Skeletal muscle satellite cell (primary cell): ENCODE results near the gene C16orf92.

Source experiments
- H3K27me3 ChIP-seq: 2 replicates; pipeline ENCODE4 v1.7.0; 2013; ENCODE audit warnings: low read length; ENCODE audit not compliant: control insufficient read depth, insufficient read depth
- H3K36me3 ChIP-seq: 2 replicates; pipeline ENCODE4 v1.7.0; 2013; ENCODE audit warnings: mild to moderate bottlenecking, control low read depth, low read length; ENCODE audit not compliant: insufficient read depth
- H3K4me1 ChIP-seq: 2 replicates; pipeline ENCODE4 v1.7.0; 2013; ENCODE audit warnings: low read length; ENCODE audit not compliant: control insufficient read depth, insufficient read depth
- H3K4me2 ChIP-seq: 2 replicates; pipeline ENCODE4 v1.7.0; 2013; ENCODE audit warnings: mild to moderate bottlenecking, low read length
- H3K4me3 ChIP-seq: 2 replicates; pipeline ENCODE4 v1.7.0; 2013; ENCODE audit warnings: low read length
- H3K9ac ChIP-seq: 2 replicates; pipeline ENCODE4 v1.7.0; 2013; ENCODE audit warnings: mild to moderate bottlenecking, low read depth, low read length, moderate library complexity
- H3K9me3 ChIP-seq: replicated peaks from 2 replicates; pipeline ENCODE4 v1.7.0; 2013; ENCODE audit warnings: mild to moderate bottlenecking, control low read depth, low read length

Gene C16orf92

GRCh38 chr16:30054959-30055553 lies 32.1 kb downstream of the C16orf92 start:
- no peaks in the 10 kb centered on the region for H3K27me3 ChIP-seq
- peak overlapping the region; percentile 99 for H3K4me2 ChIP-seq
- no peak overlapping the region for H3K4me3 ChIP-seq
- H3K9me3 ChIP-seq: no peaks in the 10 kb centered on the region
- no peak overlapping the region for H3K9ac ChIP-seq
- H3K4me1 ChIP-seq: peaks cover 18% of the 10 kb centered on the region
- peaks cover 6% of the 10 kb centered on the region for H3K36me3 ChIP-seq

- Histone ChIP-seq H3K4me1 (peaks cover 15% of the 10 kb centered on the region), H3K4me2 (no peak overlapping the region), H3K36me3 (peaks cover 3% of the 10 kb centered on the region), H3K9ac (no peak overlapping the region), H3K27me3 (no peaks in the 10 kb centered on the region), H3K9me3 (no peaks in the 10 kb centered on the region), H3K4me3 (no peak overlapping the region)
Measured at GRCh38 chr16:30060346-30060745, 37.3 kb downstream of the C16orf92 start.

- no peaks in the 10 kb centered on the region for H3K27me3 ChIP-seq
- peaks cover 3% of the 10 kb centered on the region for H3K36me3 ChIP-seq
- no peak overlapping the region for H3K9ac ChIP-seq
- no peak overlapping the region for H3K4me3 ChIP-seq
- H3K4me2 ChIP-seq: no peak overlapping the region
- no peaks in the 10 kb centered on the region for H3K9me3 ChIP-seq
- peaks cover 15% of the 10 kb centered on the region for H3K4me1 ChIP-seq
Measured at GRCh38 chr16:30060836-30061554, 38.0 kb downstream of the C16orf92 start.

GRCh38 chr16:30063278-30063892 lies 40.4 kb downstream of the C16orf92 start:
- Histone ChIP-seq H3K9ac (peak overlapping the region; percentile 89), H3K4me1 (peaks cover 28% of the 10 kb centered on the region)

GRCh38 chr16:30063893-30064728 lies 41.1 kb downstream of the C16orf92 start:
- H3K4me3 ChIP-seq: peak overlapping the region; percentile 76
- peak overlapping the region; percentile 92 for H3K4me2 ChIP-seq
- no peaks in the 10 kb centered on the region for H3K27me3 ChIP-seq
- H3K36me3 ChIP-seq: peaks cover 33% of the 10 kb centered on the region
- H3K9ac ChIP-seq: peak overlapping the region; percentile 89
- no peaks in the 10 kb centered on the region for H3K9me3 ChIP-seq
- H3K4me1 ChIP-seq: peaks cover 35% of the 10 kb centered on the region

More at GRCh38 chr16:30063278-30063892, 40.4 kb downstream of the C16orf92 start:
- peak overlapping the region; percentile 76 for H3K4me3 ChIP-seq
- peak overlapping the region; percentile 92 for H3K4me2 ChIP-seq
- no peaks in the 10 kb centered on the region for H3K27me3 ChIP-seq
- peaks cover 26% of the 10 kb centered on the region for H3K36me3 ChIP-seq
- no peaks in the 10 kb centered on the region for H3K9me3 ChIP-seq

- Histone ChIP-seq H3K9ac (peak overlapping the region; percentile 89), H3K4me1 (peaks cover 42% of the 10 kb centered on the region), H3K9me3 (no peaks in the 10 kb centered on the region), H3K36me3 (peaks cover 39% of the 10 kb centered on the region), H3K4me3 (peak overlapping the region; percentile 76), H3K4me2 (peak overlapping the region; percentile 92), H3K27me3 (no peaks in the 10 kb centered on the region)
Measured at GRCh38 chr16:30064729-30065101, 41.7 kb downstream of the C16orf92 start.

GRCh38 chr16:30065102-30065942 lies 42.3 kb downstream of the C16orf92 start, which contains the start of gene ALDOA:
Gene ALDOA (plus strand): TSS chr16:30065760. CDS start chr16:30066898, 1,138 bp downstream.
- Histone ChIP-seq H3K36me3 (peaks cover 45% of the 10 kb centered on the region), H3K9me3 (no peaks in the 10 kb centered on the region), H3K4me2 (peak within 1 kb of the TSS; percentile 99), H3K9ac (peak within 1 kb of the TSS; percentile 94), H3K4me1 (peaks cover 48% of the 10 kb centered on the region), H3K4me3 (peak within 1 kb of the TSS; percentile 93), H3K27me3 (no peaks in the 10 kb centered on the region)

GRCh38 chr16:30065943-30066760 lies 43.2 kb downstream of the C16orf92 start:
- Histone ChIP-seq H3K4me1 (peaks cover 50% of the 10 kb centered on the region), H3K4me2 (peak overlapping the region; percentile 99), H3K4me3 (peak overlapping the region; percentile 93), H3K9ac (peak overlapping the region; percentile 94), H3K36me3 (peaks cover 53% of the 10 kb centered on the region), H3K27me3 (no peaks in the 10 kb centered on the region), H3K9me3 (no peaks in the 10 kb centered on the region)

GRCh38 chr16:30066761-30067583 lies 44.0 kb downstream of the C16orf92 start:
- peaks cover 50% of the 10 kb centered on the region for H3K4me1 ChIP-seq
- H3K9me3 ChIP-seq: no peaks in the 10 kb centered on the region
- peak overlapping the region; percentile 94 for H3K9ac ChIP-seq
- peak overlapping the region; percentile 99 for H3K4me2 ChIP-seq
- peaks cover 62% of the 10 kb centered on the region for H3K36me3 ChIP-seq
- peak overlapping the region; percentile 93 for H3K4me3 ChIP-seq
- H3K27me3 ChIP-seq: no peaks in the 10 kb centered on the region
